HG03575 (cell line): Measurements from ENCODE around the gene AXIN2.
"Not testable (repeated sequence)": the region's sequence is repeated elsewhere in the genome, so short reads cannot be mapped to it uniquely, and the experiment has no call there.

Experiments used
- ATAC-seq: cut with Tn5 transposase; IDR thresholded peaks from one replicate; pipeline ENCODE4 v1.9.1; 2021; ENCODE audit not compliant: unreplicated experiment, insufficient number of reproducible peaks, low FRiP score; ENCODE audit errors: extremely low read depth

The AXIN2 gene

GRCh38 chr17:65503557-65503956, 57.9 kb downstream of the AXIN2 start:
- no peak for ATAC-seq

- no peak for ATAC-seq
Measured at GRCh38 chr17:65498816-65499215, 62.6 kb downstream of the AXIN2 start.

GRCh38 chr17:65496801-65497200, 64.6 kb downstream of the AXIN2 start:
- ATAC-seq, result no peak

GRCh38 chr17:65495122-65496055, 66.1 kb downstream of the AXIN2 start:
- no peak for ATAC-seq

- no peak for ATAC-seq
Measured at GRCh38 chr17:65489413-65490155, 71.9 kb downstream of the AXIN2 start.

GRCh38 chr17:65488665-65489064, 72.8 kb downstream of the AXIN2 start:
- no peak for ATAC-seq

GRCh38 chr17:65487990-65488389, 73.5 kb downstream of the AXIN2 start:
- no peak for ATAC-seq

GRCh38 chr17:65487161-65487560, 74.3 kb downstream of the AXIN2 start:
- no peak for ATAC-seq

GRCh38 chr17:65485388-65486299, 75.8 kb downstream of the AXIN2 start:
- no peak for ATAC-seq

- ATAC-seq, result not testable (repeated sequence)
Measured at GRCh38 chr17:65484405-65484804, 77.0 kb downstream of the AXIN2 start.

- ATAC-seq, result no peak
Measured at GRCh38 chr17:65483438-65483837, 78.0 kb downstream of the AXIN2 start.

GRCh38 chr17:65482201-65482600, 79.2 kb downstream of the AXIN2 start:
- no peak for ATAC-seq

- no peak for ATAC-seq
Measured at GRCh38 chr17:65479282-65479681, 82.2 kb downstream of the AXIN2 start.
